Stimulated activated CD8-positive, alpha-beta memory T cell treated with anti-CD3 and anti-CD28 coated beads, Interleukin-2, amount 100 ng/mL, for 48 hours (primary cell): ENCODE data around the gene SAMD4A.

Experiments used
- DNase-seq, 2 donors: peaks; one replicate each; pipeline ENCODE4 v3.0.0-alpha.2; 2020; ENCODE audit warnings: low read depth in 2 of 2

The SAMD4A gene

DNA sequence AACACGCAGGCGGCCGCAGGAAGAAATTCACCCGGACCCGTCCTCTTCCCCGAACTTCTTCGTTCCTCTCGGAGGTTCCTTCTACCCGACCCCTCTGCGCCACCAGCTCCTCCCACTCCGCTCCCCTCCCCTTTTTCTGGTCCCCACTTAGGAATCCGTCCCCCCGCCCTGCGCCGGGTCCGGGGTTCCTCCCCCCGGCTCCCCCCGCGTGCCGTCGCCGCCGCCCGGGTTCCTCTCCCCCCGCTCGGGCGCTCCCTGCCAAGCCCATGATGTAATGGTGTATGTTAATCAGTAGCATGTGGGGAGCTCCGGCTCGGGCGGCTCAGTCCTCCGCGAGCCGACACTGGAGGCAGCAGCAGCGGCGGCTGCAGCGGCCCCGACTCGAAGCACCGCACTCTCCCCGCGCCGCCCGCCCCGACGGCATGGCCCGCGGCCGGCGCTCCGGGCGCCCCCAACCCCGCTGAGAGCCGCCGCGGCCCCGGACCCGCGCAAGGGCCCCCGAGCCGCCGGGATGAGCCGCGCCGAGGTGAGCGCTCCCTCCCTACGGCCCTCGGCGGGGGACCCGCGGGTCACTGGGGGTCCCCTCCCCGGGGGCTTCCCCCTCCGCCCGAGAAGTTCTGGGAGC lies 1.0 kb upstream of the SAMD4A start:
- DNase-seq: peak; percentile 40 to 60

DNA sequence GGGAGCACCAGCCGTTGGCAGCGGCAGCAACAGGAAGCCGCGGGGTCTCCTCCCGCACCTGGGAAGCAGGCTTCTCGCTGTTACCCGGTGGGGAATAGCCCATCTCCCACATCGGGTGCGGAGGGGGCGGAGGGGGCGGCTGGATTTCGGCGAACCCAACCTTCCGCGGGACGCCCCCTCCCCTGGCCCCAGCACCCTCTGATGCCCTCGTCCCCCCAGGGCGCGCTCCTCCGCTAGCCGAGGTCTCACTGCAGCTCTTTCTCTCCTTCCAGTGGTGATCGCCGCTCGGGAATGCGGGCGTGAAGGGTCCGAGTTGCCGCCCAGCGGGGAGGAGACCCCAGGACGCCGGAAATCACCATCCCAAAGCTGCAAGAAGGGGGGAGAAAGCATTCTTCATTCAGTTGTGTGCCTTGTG lies 303 bp downstream of the SAMD4A start:
- DNase-seq: no peak

DNA sequence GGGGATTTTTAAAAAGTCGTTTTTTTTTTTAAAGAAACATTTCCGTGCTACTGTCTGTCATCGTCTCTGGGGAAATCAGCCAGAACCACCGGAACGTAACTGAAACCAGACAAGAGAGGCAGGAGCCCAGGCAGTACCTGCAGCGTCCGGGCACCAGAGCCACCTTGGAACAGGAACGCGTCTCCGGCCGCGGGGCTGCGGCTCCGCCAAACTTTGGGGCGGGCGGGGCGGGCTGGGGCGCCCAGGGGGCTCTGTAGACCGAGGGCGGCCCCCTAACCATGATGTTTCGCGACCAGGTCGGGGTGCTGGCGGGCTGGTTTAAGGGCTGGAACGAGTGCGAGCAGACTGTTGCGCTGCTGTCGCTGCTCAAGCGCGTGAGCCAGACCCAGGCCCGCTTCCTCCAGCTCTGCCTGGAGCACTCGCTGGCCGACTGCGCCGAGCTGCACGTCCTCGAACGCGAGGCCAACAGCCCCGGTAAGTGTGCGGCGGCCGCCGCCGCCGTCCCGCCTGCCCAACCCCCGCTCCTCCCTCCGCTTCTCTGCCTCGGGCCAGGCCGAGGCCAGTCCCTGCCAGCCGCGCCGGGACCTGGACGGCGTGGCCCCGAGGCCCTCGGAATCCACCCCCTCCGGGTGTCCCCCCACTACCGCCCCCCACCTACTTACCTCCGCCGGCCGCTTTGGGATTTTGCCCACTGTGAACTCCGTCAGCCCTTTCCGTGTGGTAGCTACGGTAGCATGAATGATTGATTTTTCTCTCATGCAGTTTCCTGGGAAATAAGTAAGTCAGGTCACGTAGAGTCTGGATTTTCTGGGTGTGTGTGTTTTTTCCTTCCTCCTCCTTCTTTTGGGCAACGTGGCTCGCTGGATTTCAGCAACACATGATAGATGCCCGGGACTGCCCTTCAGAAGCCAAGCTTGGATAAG lies 972 bp downstream of the SAMD4A start:
- peak; percentile 8 to 10 for DNase-seq

DNA sequence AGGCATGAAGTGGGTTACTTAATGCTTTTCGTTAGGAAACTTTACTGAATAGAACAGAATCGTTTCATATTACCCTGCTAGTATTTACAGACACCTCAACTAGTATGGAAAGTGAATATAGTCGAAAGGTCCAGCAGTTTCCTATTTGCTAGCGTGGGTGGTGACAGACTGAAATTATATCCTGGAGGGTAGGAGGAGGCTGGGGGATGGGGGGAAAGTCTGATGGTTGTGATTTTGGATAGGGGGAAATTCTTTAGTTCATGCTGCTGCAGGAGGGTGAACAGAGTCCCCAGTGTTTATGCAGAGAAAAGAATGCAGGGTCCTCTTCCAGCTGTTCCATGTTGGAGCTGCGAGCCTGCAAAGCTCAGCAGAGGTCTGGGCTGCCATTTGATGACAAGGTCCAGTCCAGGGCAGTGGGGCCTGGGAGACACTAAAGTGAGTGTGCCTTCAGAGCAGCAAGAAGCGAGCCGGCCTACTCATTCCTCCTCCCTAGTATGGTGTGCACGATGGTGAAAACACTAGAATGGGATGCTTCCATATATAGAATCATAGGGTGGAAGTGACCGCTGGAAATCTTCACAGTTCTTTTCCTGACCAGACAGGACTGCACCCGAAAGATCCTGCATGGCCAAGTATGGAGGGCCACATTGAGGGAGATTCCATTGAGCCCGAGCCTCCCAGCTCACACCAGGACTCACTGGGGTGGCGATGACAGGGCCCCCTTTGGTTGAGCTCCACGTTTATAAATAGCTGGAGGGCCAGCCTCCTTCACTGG lies 2.1 kb downstream of the SAMD4A start:
- DNase-seq: no peak

DNA sequence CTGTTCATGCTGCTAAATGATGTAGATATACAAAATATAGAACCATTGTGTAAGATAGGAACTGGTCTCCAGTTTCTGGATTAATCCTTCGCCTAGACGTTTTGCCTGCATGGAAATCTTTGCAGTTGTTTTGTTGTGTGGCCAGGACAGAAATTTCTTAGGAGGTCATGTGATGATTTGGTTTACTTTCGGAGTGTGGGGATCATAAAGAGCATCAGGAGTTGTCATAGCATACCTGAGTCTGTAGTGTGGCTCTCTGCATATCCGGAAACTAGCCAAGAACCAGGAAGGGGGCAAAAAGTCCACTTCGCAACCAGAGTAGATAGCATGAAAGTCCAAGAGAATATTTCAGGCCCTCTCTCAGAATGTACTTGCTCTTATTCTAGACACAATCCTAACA lies 3.1 kb downstream of the SAMD4A start:
- DNase-seq: no peak

DNA sequence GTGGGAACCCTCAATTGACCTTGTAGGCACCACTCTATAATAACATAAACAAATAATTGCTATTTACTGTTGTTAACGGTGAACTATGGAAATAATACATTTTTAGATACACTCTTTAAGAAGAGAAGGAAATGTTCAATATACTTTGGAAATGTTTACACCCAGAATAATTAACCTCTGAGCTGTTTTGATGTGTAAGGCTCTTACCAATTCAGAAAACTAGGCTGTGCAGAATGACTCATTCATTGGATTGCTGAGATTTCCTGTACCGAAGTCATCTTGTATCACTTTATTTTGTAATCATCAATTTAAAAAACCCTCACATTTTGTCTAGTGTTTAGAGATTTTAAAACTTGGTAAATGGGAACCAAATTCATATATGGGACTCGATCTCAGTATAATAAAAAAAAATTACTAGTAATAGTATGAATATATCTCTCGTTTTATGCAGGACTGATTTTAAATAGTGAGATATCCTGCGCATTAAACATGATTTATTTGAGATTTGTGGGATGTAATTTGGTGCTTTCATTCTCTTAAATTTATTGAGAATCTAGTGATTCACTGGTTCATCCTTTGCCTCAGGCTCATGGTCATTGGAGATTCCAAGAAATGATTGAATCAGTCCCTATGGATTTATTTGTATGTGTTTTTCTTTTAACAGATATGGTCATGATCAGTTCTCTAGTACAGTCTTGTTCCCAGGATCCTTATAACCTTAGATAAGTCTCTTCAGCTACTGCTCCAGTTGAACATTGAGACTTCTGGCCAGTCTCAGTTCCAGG lies 3.9 kb downstream of the SAMD4A start:
- DNase-seq: no peak

DNA sequence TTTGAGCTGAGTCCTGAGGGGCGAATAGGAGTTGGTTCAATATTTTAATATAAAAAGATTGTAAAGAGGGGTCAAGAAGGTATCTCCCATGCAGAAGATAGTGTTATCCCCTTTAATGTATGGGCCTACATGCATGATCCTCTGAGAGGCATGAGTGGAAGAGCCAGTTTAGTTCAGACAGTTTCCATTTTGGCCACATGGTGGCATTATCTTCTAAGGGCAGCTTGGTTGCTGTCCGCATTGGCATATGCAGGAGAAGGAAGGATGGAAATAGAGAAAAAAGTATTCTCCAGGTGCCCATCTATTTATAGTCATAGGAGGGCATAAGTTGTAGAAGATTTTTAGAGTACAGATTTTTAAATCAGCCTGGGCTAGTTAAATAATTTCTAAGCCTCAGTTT lies 5.4 kb downstream of the SAMD4A start:
- no peak for DNase-seq

DNA sequence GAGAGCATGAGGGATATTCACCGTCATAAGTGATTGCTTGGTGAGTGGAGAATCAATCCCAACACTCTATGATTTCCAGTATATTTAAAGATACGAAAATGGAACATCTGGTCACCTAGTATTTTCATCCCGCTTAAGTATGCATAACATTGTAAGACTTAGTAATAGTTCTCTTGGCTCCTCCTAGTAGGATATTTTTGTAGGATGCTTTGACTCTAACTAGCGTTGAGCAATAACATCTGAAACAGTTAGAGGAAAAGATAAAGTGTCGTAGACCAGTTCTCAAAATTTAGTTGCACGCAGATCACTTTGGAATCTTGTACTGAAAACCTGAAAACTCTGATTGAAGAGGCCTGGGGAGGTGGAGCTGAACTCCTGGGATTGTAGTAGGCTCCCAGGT lies 7.6 kb downstream of the SAMD4A start:
- no peak for DNase-seq

DNA sequence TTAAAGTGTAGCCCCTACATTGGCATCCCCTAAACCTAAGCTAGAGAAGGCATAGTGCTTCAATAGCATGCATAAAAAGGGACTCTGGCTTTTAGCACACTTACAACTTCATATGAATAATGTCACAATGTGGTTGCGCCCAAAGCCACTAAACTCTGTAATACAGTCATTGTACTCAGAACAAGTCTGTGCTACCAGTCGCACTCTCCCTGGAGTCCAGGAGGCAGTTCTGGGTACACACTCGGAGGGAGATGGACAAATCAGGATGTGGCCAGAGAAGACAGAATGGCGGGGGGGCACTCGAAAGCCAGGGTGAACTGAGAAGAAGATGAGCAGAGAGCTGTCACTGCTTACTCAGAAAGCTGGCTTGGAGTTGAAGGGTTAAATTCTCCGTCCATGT lies 10.6 kb downstream of the SAMD4A start:
- no peak for DNase-seq

DNA sequence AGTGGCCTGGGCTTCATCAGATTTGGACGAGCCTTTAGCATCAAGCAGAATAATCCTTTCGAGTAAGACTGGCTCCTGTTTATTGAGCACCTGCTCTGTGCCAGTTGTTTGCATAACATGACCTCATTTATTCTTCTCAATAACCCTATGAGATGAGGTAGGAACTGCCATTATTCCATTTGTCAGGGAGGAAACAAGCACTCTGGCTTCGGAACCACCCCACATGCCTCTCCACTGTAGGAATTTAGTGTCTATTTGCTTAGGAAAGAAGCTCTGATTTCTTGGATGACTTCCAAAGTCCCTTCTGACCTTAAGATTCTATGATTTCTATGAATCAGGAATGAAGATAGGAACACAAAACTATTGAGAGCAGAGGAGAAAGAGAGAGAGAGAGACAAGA lies 11.0 kb downstream of the SAMD4A start:
- DNase-seq: no peak

DNA sequence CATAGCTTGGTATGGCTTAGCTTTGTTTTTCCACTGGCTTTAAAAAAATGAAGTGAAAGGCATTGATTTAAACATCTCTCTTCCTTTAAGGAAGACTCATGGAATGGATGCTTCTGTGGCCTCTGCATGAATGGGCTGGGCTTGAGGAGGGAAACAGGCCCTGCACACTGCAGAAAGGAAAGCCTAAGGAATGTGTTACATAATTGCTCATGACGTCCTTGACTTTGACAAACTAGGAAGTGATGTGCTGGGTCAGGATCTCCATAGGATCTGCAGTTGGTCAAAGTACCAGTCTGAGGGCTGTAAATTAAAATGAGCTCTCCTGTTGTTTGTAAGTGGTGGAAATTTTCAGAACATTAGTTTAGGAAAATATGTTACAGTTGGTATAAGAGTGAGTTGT lies 12.7 kb downstream of the SAMD4A start:
- DNase-seq: no peak

DNA sequence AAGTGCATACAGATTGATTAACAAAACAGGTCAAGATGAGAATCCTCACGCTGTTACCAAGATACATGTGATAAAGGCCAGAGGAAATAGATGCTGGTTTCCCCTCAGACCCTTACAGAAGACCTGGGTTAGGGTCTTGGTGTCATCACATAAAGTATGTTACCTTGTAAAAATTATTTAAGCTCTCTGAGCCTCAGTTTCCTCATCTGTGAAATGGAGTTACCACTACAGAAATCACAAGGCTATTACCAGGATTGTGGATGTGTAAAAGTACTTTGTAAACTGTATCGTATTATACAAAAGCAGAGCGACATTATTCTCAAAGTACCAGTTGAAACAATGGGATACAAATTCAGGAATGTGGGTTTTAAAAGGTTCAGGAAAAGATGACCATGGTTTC lies 14.0 kb downstream of the SAMD4A start:
- no peak for DNase-seq

DNA sequence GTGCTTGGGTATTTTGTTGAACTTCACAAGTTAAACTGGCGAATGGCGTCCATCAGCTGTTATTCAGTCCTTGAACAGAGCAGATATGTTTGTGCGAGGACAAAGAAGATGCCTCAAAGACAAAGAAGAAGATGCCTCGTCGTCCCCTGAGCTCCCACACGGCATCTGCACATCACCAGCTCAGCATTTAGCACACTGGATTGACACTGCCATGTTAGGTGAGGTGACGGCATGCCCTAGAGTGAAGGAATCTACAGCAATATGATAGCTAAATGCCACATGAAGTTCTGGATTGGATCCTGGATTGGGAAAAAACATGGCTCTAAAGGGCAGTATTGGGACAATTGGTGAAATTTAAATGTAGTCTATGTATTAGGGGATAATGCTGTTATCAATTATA lies 15.4 kb downstream of the SAMD4A start:
- DNase-seq: no peak

DNA sequence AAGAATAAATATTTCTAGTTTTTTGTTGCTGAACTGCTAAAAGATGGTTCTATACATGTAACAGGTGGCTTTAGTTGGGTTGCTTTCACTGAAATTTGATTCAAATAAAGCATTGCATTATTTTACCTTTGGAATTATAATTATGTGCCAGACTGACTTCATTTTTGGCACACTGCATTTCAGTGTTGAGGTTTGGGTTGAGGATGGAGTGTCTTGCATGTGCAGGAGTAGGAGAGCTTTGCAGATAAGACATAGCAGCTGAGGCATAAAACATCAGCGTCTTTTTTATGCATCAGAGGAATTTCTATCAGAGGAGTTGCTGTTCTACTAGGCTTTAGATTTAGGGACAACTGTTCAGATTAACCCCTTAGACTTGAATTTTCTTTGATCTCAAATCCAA lies 17.2 kb downstream of the SAMD4A start:
- DNase-seq: no peak

DNA sequence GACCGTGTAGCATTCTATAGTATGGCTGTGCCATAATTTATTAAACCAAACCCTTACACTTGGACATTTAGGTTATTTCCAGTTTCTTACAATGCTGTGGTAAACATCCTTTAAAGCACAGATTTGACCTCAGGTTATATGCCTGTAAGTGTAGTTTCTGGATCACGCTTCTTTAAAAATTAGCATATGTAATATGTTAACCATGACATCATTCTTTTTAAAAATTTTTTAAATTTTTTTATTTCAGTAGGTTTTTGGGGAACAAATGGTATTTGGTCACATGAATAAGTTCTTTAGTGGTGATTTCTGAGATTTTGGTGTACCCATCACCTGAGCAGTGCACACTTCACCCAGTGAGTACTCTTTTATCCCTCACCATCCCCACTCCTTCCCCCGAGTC lies 18.3 kb downstream of the SAMD4A start:
- no peak for DNase-seq

DNA sequence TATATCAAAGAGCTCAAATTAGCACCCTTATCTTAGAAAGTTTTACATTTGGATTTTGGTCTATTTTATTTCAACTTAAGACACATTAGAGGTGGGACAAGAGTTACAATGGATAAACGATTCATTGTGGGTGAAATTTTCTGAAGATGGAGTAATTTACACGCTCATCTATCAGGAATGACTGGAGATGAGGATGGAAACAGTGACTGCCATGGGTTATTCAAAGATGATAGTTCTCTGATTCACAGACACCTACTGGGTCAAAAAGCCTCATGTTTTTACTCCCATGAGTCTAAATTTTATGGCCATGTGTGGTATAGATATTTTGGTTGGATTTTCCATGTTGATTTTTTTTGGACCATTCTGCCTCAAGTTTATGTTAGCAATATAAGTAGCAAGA lies 22.1 kb downstream of the SAMD4A start:
- DNase-seq: no peak

DNA sequence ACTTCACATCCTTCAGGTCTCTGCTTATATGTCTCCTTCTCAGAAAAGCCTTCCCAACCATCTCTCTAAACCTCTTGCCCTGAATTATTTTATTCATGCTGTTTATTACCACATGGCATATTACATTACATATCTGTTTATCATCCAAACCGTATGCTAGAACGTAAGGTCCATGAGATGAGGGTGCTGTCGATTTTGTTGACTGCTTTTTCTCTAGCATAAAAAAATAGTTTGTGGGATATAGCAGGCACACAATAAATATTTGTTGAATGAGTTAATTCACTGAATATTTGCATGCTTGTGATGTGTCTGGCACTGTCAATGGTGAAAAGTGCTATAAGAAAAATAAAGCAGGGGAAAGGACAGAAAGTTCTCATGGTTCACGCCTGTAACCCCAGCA lies 22.9 kb downstream of the SAMD4A start:
- no peak for DNase-seq

DNA sequence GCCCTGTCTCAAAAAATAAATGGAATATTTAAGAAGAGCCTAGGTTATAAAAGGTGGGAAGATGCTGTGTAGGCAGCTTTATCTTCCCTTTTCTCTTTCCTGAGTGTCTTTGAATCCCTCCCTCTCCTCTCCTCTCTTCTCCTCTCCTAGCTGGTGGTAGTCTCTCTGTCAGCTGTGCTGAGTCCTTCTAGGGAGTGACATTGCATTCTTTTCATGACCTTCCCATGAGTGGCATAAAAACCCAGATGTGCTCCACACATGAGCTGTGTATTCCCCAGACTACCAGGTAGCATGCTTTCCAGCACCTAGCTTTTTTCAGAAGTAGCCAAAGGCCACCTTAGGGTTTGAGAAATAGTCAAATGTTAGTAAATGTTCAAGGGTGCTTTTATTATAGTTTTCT lies 23.6 kb downstream of the SAMD4A start:
- DNase-seq: no peak

DNA sequence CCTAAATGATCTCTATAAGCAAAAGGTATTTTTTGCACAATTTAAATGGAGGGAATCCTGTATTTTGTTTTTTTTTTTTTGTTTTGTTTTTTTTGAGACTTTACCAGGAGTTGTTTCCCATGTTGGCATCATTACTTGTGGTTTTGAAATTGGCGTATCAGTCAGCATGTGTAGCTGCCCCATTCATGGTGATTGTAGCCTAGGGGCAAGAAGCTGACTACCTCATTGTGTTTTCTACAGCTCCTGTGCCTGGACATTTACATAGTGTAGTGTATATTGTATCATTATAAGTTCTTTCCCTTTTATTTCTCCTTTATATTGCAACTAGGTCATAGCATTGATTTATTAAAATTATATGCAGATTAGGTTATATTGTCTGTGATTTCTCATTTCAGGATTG lies 24.5 kb downstream of the SAMD4A start:
- no peak for DNase-seq

DNA sequence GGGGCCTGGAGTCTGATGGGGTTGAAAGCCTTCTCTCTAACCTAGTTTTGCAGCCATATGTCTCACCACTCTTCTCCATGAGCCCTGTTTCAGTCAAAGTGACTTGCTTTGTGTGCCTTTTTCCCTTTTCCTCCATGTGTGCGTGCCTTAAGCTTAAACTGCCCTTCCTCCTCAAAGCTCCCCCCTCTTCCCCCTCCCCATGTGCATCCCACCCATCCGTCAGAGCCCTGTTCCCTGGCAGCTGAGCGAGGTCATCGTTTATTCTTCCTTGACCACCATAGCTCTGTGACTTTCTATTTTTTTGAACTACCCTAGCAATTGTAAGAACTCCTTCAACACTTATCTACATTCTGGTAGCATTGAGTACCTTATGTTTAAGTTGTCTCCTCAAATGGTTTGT lies 24.9 kb downstream of the SAMD4A start:
- no peak for DNase-seq

DNA sequence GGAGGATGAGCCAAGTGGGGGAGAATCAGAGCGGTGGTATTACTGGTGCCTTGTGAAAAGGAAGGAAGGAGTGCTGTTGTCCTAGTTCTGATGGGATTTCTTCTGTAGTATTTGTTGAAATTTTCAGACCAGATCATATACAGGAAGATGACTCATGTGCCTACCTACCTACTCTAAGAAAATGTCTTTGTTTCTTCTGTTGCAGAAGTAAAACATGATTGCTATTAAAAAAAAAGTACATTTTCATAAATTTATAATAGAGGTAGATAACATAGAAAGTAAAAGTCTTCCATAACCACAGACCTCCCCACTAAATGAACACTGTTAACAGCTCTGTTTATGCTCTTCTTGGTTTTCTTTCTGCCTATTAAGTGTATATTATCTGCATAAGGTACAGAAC lies 26.9 kb downstream of the SAMD4A start:
- no peak for DNase-seq

DNA sequence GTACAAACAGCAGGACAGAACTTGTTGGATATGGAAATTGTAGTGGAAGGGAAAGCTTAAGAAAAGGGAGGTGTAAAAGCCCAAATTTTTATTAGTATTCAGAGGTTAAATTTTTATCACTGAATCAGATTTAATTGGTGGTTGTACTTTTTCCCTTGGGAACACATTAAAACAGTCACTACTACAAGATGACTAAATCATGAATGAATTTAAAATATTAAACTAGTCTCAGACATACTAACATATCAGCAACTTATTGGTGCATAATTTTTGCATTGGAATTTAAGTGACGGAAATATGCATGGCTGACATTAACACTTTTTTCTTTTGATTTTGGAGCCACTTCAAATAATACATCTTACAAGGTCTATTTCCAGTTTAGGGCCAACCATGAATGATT lies 27.6 kb downstream of the SAMD4A start:
- DNase-seq: no peak
